GM23248 (cell line): ENCODE data around the gene ADH4.
"Not testable (repeated sequence)": the region's sequence is repeated elsewhere in the genome, so short reads cannot be mapped to it uniquely, and the experiment has no call there.

Source experiments
- EZH2 ChIP-seq: fragments of 200-600 bp; sonication (generic); IDR thresholded peaks from 2 replicates; pipeline ENCODE4 v1.6.1; 2018; ENCODE audit warnings: antibody characterized with exemption, mild to moderate bottlenecking; ENCODE audit not compliant: insufficient read depth, poor library complexity, severe bottlenecking
- EZH2phosphoT487 ChIP-seq: fragments of 200-600 bp; sonication (generic); IDR thresholded peaks from 2 replicates; pipeline ENCODE4 v1.6.1; 2018; ENCODE audit warnings: antibody characterized with exemption, moderate library complexity, mild to moderate bottlenecking, low read depth; ENCODE audit not compliant: insufficient read depth

- TF ChIP-seq EZH2, EZH2phosphoT487: not testable (repeated sequence)
Measured at GRCh38 chr4:99080869-99081268, 63.2 kb downstream of the ADH4 start.
